H9 (cell line): ENCODE results near the gene RXRB. TPM values are rescaled to one million over a fixed set of nuclear protein-coding genes. Genes with fewer than 3 reads are reported as not detected.

ENCODE experiments used
- DNase-seq: peaks from one replicate; pipeline ENCODE4 v3.0.0-alpha.2; 2017
- H2AFZ ChIP-seq: one replicate; pipeline ENCODE4 v1.6.1; 2013; ENCODE audit warnings: mild to moderate bottlenecking, low read length, control low read depth, moderate library complexity
- H2AK5ac ChIP-seq: 2 replicates; pipeline ENCODE4 v1.6.1; 2013; ENCODE audit warnings: low read length, control low read depth, mixed read lengths; ENCODE audit not compliant: insufficient read length
- H2BK120ac ChIP-seq: one replicate; pipeline ENCODE4 v1.6.1; 2013; ENCODE audit warnings: low read depth, mild to moderate bottlenecking, low read length, control low read depth, inconsistent platforms; ENCODE audit not compliant: poor library complexity, severe bottlenecking
- H2BK12ac ChIP-seq: 2 replicates; pipeline ENCODE4 v1.6.1; 2013; ENCODE audit warnings: low read length, control low read depth, mixed read lengths, low read depth; ENCODE audit not compliant: insufficient read length
- H2BK15ac ChIP-seq: 2 replicates; pipeline ENCODE4 v1.6.1; 2013; ENCODE audit warnings: low read depth, low read length, control low read depth
- H2BK20ac ChIP-seq: one replicate; pipeline ENCODE4 v1.6.1; 2013; ENCODE audit warnings: low read depth, mild to moderate bottlenecking, low read length, control low read depth, inconsistent platforms; ENCODE audit not compliant: poor library complexity, severe bottlenecking
- H2BK5ac ChIP-seq: 2 replicates; pipeline ENCODE4 v1.6.1; 2013; ENCODE audit warnings: low read length, control low read depth, mixed read lengths; ENCODE audit not compliant: insufficient read length
- H3K14ac ChIP-seq: 2 replicates; pipeline ENCODE4 v1.6.1; 2013; ENCODE audit warnings: low read length, control low read depth; ENCODE audit not compliant: insufficient read depth
- H3K18ac ChIP-seq: 2 replicates; pipeline ENCODE4 v1.6.1; 2013; ENCODE audit warnings: low read depth, mild to moderate bottlenecking, mixed read lengths, low read length, control low read depth; ENCODE audit not compliant: insufficient read length
- H3K23ac ChIP-seq: 2 replicates; pipeline ENCODE4 v1.6.1; 2013; ENCODE audit warnings: low read length, control low read depth, mixed read lengths, low read depth; ENCODE audit not compliant: insufficient read length
- H3K23me2 ChIP-seq: 2 replicates; pipeline ENCODE4 v1.6.1; 2013; ENCODE audit warnings: low read depth, mild to moderate bottlenecking, mixed read lengths, low read length, control low read depth; ENCODE audit not compliant: insufficient read length, poor library complexity, severe bottlenecking
- H3K27ac ChIP-seq: 2 replicates; pipeline ENCODE4 v1.5.1; 2013; ENCODE audit warnings: low read length, control low read depth, mixed read lengths, low read depth; ENCODE audit not compliant: insufficient read length
- H3K27me3 ChIP-seq: 2 replicates; pipeline ENCODE4 v1.6.1; 2013; ENCODE audit warnings: low read length, control low read depth, inconsistent platforms; ENCODE audit not compliant: insufficient read depth
- H3K4ac ChIP-seq: 2 replicates; pipeline ENCODE4 v1.6.1; 2013; ENCODE audit warnings: low read depth, mild to moderate bottlenecking, control low read depth, inconsistent platforms, low read length, moderate library complexity
- H3K4me1 ChIP-seq: 2 replicates; pipeline ENCODE4 v1.6.1; 2013; ENCODE audit warnings: low read length, control low read depth, inconsistent platforms; ENCODE audit not compliant: insufficient read depth
- H3K4me2 ChIP-seq: 2 replicates; pipeline ENCODE4 v1.6.1; 2013; ENCODE audit warnings: low read length, control low read depth, mixed read lengths; ENCODE audit not compliant: insufficient read length, insufficient read depth
- H3K56ac ChIP-seq: 2 replicates; pipeline ENCODE4 v1.6.1; 2013; ENCODE audit warnings: low read depth, mild to moderate bottlenecking, mixed read lengths, low read length, control low read depth; ENCODE audit not compliant: insufficient read length
- H3K79me1 ChIP-seq: 2 replicates; pipeline ENCODE4 v1.6.1; 2013; ENCODE audit warnings: low read depth, mild to moderate bottlenecking, moderate library complexity, low read length, control low read depth, inconsistent platforms; ENCODE audit not compliant: insufficient read depth, poor library complexity, severe bottlenecking
- H3K79me2 ChIP-seq: 2 replicates; pipeline ENCODE4 v1.6.1; 2013; ENCODE audit warnings: low read length, control low read depth, inconsistent platforms; ENCODE audit not compliant: insufficient read depth
- H3K9ac ChIP-seq: 2 replicates; pipeline ENCODE4 v1.6.1; 2013; ENCODE audit warnings: low read length, control low read depth, mixed read lengths; ENCODE audit not compliant: insufficient read length; ENCODE audit errors: extremely low read depth
- H3K9me3 ChIP-seq: one replicate; pipeline ENCODE4 v1.6.1; 2013; ENCODE audit warnings: low read depth, low read length, inconsistent platforms; ENCODE audit not compliant: control insufficient read depth
- H3T11ph ChIP-seq: one replicate; pipeline ENCODE4 v1.6.1; 2013; ENCODE audit warnings: mild to moderate bottlenecking, low read length, control low read depth, inconsistent platforms
- H4K20me1 ChIP-seq: one replicate; pipeline ENCODE4 v1.6.1; 2013; ENCODE audit not compliant: control insufficient read depth, insufficient read length, insufficient read depth
- H4K5ac ChIP-seq: 2 replicates; pipeline ENCODE4 v1.6.1; 2013; ENCODE audit warnings: low read depth, mild to moderate bottlenecking, mixed read lengths, low read length, control low read depth; ENCODE audit not compliant: insufficient read length
- H4K8ac ChIP-seq: replicated peaks from 2 replicates; pipeline ENCODE4 v1.6.1; 2013; ENCODE audit warnings: low read length, control low read depth, mixed read lengths, low read depth; ENCODE audit not compliant: insufficient read length
- H4K91ac ChIP-seq: 2 replicates; pipeline ENCODE4 v1.6.1; 2013; ENCODE audit warnings: low read depth, mild to moderate bottlenecking, moderate library complexity, mixed read lengths, low read length, control low read depth; ENCODE audit not compliant: insufficient read length
- H3K27ac Mint-ChIP-seq, 3 experiments: 2 replicates in 2 of 3; 3 replicates in 1 of 3; pipeline ENCODE4 v1.8.0; 2020 to 2021; ENCODE audit warnings: mixed read lengths in 3 of 3, mild to moderate bottlenecking in 1 of 3, moderate library complexity in 1 of 3
- H3K27me3 Mint-ChIP-seq: 2 replicates; pipeline ENCODE4 v1.8.0; 2021; ENCODE audit warnings: low read depth, mild to moderate bottlenecking, moderate library complexity, mixed read lengths
- H3K36me3 Mint-ChIP-seq, 3 experiments: 2 replicates in 2 of 3; 3 replicates in 1 of 3; pipeline ENCODE4 v1.8.0; 2020 to 2021; ENCODE audit warnings: low read depth in 3 of 3, mixed read lengths in 3 of 3; ENCODE audit not compliant: insufficient read depth in 1 of 3
- H3K4me1 Mint-ChIP-seq, 2 experiments: 2 replicates each; pipeline ENCODE4 v1.8.0; 2020; ENCODE audit warnings: mixed read lengths in 2 of 2
- H3K4me3 Mint-ChIP-seq, 2 experiments: 2 replicates in 1 of 2; 3 replicates in 1 of 2; pipeline ENCODE4 v1.8.0; 2020 to 2021; ENCODE audit warnings: mild to moderate bottlenecking in 2 of 2, mixed read lengths in 2 of 2, moderate library complexity in 1 of 2
- H3K9me3 Mint-ChIP-seq, 2 experiments: 2 replicates in 1 of 2; 3 replicates in 1 of 2; pipeline ENCODE4 v1.8.0; 2020; ENCODE audit warnings: mild to moderate bottlenecking in 2 of 2, mixed read lengths in 2 of 2, moderate library complexity in 1 of 2
- WGBS: extraction: QIAGEN DNeasy Blood & Tissue Kit; methylation state at CpG from one replicate; pipeline ENCODE4 v1.1.7; 2013; ENCODE audit warnings: missing lambda C conversion rate, low lambda C conversion rate, mixed read lengths; ENCODE audit not compliant: insufficient read length; ENCODE audit errors: extremely low coverage; 5-methylcytosine and 5-hydroxymethylcytosine counted together
- total RNA-seq: library from RNA; stranded (reverse); gene quantifications from 2 replicates; pipeline ENCODE4 v1.2.1, GENCODE V29; 2021
- TF ChIP-seq, protein P1 (sequence below): fragments of 200-600 bp; sonication (generic); conservative IDR thresholded peaks from 3 replicates; pipeline ENCODE4 v1.8.0; 2021; ENCODE audit warnings: antibody characterized with exemption, mild to moderate bottlenecking

RXRB gene
- total RNA-seq, 1 experiment from 2014 or later: 14.8 TPM

DNA sequence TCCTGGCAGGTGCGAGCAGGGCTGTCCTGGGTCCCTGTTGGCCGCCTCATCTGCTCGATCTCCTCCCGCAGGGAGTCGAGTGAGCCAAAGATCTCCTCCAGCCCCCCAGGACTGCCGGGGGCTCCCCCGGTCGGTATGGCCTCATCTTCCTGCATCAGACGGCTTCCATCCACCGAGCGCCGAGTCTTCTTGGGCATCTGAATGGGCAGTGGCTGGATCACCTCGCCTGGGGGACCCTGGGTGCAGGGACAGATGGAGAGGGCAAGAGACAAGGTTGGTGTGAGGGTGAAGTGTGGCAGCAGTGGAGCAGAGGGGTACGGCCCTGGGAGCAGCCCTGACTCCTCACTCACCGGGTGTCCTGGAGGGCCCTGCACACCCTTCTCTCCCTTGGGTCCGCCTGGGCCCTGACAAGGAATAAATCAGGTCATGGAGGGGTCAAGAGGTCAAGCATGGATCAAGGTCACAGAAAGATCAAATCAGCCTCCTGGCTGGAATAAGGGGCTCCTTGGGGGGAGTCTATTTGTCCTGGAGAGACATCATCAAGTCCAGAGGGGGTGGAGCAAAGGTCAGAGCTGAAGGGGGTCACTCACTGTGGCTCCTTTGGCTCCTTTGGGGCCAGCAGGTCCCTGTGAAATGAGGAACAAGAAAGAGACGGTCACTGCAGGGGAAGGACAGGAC lies 34.7 kb downstream of the RXRB start:
- Histone ChIP-seq H3K27me3 (peaks cover 2% of the 10 kb centered on the region; the same call in 1 of the 2 replicates), H3K79me2 (no peaks in the 10 kb centered on the region), H4K8ac (no peak overlapping the region), H4K20me1 (peaks cover 3% of the 10 kb centered on the region), H3K9me3 (no peaks in the 10 kb centered on the region), H3K18ac (no peak overlapping the region), H3K9ac (no peak overlapping the region), H4K5ac (no peak overlapping the region), H3K23ac (no peak overlapping the region), H2BK12ac (no peak overlapping the region), H3K4me2 (no peak overlapping the region), H2AK5ac (no peak overlapping the region), H3K4ac (no peak overlapping the region), H3T11ph (no peak overlapping the region), H4K91ac (no peak overlapping the region), H2BK15ac (no peak overlapping the region), H3K23me2 (peaks cover 5% of the 10 kb centered on the region), H2BK5ac (no peak overlapping the region), H3K14ac (no peak overlapping the region), H2BK20ac (no peak overlapping the region), H3K79me1 (no peaks in the 10 kb centered on the region), H3K56ac (no peak overlapping the region), H2AFZ (no peak overlapping the region), H3K4me1 (no peaks in the 10 kb centered on the region; the same call in 1 of the 2 replicates), H3K27ac (no peak overlapping the region), H2BK120ac (no peak overlapping the region)
- no CpG with 5 or more reads among the region's 17 CpGs for WGBS
- Mint-ChIP-seq H3K27ac (peak overlapping the region in 1 of 3 experiments; percentile 44; a peak in 2 of 7 replicates), H3K4me1 (peaks cover 23 to 26% of the 10 kb centered on the region in 2 experiments), H3K27me3 (peaks cover 33% of the 10 kb centered on the region), H3K36me3 (no peaks in the 10 kb centered on the region), H3K9me3 (no peaks in the 10 kb centered on the region), H3K4me3 (no peak overlapping the region)
- TF ChIP-seq, protein P1, sequence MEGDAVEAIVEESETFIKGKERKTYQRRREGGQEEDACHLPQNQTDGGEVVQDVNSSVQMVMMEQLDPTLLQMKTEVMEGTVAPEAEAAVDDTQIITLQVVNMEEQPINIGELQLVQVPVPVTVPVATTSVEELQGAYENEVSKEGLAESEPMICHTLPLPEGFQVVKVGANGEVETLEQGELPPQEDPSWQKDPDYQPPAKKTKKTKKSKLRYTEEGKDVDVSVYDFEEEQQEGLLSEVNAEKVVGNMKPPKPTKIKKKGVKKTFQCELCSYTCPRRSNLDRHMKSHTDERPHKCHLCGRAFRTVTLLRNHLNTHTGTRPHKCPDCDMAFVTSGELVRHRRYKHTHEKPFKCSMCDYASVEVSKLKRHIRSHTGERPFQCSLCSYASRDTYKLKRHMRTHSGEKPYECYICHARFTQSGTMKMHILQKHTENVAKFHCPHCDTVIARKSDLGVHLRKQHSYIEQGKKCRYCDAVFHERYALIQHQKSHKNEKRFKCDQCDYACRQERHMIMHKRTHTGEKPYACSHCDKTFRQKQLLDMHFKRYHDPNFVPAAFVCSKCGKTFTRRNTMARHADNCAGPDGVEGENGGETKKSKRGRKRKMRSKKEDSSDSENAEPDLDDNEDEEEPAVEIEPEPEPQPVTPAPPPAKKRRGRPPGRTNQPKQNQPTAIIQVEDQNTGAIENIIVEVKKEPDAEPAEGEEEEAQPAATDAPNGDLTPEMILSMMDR: no peak
- no peak for DNase-seq
